NCI-H1092 treated with DMSO at 0.1 percent for 48 hours (cell line): ENCODE data around the gene DYRK3.
A peak's percentile ranks its signal among the peaks of the same experiment; 100 is the strongest.

Source experiments
- DNase-seq: peaks from one replicate; lab custom pipeline; 2025; lab: John Stamatoyannopoulos, UW

The DYRK3 gene

DNA sequence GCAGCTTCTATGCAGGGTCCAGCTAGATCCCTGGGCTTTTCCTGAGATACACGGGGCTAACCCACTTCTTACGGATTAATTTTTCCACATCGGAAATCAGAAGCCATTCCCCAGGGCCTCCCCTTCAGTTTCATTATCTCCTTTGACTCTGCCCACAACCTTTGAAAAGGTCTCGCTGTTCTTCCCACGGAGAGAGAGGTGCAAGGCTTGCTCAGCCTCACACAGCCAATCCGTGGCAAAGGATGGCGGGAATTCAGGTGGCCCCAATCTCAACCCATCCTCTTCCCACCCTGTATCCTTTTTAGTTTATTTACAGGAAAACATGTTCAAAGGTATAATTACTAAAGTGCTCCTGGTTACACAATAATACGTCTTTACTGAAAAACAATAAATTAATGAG, 48.7 kb downstream of the DYRK3 start:
- DNase-seq: no peak

GRCh38 chr1:206684478-206685333, 49.4 kb downstream of the DYRK3 start, which contains the start of gene MAPKAPK2:
TSS of gene MAPKAPK2 (plus strand) at chr1:206684905. CDS start at chr1:206685230, 325 bp downstream.
- DNase-seq: peak; percentile 61

- no peak for DNase-seq
Observed at GRCh38 chr1:206685334-206685768, 50.0 kb downstream of the DYRK3 start.

DNA sequence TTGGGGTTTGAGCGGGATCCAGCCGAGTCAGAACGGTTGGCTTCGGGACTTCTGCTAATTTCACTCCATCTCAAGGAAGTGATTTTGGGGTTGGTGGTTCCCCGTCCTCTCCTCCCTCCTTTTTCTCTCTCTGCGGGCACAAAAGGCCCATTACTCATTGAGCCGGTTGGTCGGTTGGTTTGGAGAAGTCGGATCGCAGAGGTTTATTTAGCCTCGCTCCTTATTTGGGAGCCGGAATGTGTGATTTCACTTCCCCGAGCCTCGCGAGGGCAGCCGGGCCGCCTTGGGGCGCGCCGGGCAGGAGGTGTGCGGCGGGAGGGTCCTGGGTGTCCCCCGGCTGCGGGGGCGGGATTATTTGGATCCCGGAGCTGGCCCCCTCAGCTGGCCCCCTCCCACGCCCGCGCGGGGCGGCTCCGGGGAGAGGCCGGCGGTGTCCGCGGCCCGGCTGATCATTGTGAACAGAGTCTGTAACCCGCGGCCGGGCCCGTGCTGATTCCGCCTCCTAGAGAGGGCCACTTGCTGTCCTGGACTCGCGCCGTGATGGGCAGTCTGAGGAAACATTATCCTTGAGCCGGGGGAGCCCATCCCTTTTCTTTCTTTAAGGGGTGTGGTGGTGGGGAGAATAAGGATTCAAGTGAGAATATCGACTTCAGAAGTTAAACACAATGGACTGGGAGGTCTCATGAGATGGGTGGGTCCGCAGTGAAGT, 50.6 kb downstream of the DYRK3 start:
- DNase-seq: no peak

- no peak for DNase-seq
Observed at GRCh38 chr1:206686478-206687249, 51.3 kb downstream of the DYRK3 start.

GRCh38 chr1:206687251-206687914, 52.0 kb downstream of the DYRK3 start:
- no peak for DNase-seq

DNA sequence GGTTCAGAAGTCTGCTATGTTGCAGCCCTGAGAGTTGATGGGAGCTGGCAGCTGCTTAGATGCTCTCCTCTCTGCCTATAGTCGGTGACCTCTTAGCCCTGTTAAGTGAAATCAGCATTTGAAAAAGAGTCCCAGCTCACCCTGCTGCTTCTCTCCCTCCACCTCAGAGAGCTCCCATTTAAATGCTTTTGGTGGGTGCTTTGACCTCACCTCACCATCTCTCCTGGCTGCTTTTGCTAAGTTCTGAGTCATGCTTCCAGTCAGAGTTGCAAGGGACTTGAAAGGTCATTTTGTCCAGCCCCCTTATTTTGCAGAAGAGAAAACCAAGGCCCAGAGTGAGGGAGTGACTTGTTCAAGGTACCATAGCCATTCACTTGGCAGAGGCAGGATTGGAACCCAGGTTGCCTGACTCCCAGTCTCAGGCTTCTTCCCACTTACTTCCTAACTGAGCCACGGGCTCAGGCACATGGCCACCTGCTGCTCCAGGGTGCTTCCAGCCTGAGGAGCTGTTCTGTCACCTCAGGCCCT, 52.6 kb downstream of the DYRK3 start:
- DNase-seq: no peak

GRCh38 chr1:206690516-206690915, 55.2 kb downstream of the DYRK3 start:
- no peak for DNase-seq

DNA sequence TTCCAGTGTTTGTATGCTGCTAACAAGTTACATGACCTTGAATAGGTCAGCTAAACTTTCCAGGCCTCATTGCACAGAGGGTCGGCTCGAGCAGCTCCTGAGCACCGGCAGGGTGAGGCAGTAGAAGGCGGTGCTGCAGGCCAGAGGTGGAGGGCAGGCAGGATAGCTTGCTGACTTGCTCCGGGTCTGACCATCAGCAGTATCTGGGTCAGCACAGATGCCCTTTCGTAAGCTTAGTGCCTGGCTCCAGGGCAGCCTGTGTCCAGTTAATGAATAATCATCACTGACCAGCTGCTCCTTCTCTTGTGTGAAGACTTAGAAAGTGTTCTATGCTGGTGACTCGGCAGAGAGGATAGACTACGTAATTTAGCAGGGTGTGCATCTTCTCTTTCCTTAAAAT, 56.3 kb downstream of the DYRK3 start:
- no peak for DNase-seq

GRCh38 chr1:206693029-206693428, 57.7 kb downstream of the DYRK3 start:
- DNase-seq: peak; percentile 77

DNA sequence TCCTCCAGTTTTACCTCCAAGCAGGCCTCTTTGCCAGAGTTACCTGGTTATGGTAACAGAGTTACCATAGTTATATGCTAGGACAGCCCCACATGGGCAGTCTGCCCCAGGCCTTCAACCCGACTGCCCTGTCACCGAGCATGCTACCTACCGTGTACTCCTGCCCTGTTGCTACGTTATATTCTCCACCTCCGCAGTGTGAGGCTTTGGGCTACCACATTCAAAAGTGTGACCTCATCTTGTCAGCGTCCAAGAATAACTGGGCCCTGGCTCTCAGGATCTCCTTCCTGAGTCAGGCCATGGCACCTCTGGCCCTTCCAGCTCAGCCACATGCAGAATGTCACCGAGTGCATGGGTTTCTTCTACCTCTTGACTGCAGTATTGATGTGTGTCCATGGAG, 58.3 kb downstream of the DYRK3 start:
- no peak for DNase-seq

GRCh38 chr1:206694171-206695124, 59.1 kb downstream of the DYRK3 start:
- DNase-seq: no peak

- no peak for DNase-seq
Observed at GRCh38 chr1:206695733-206696132, 60.4 kb downstream of the DYRK3 start.

DNA sequence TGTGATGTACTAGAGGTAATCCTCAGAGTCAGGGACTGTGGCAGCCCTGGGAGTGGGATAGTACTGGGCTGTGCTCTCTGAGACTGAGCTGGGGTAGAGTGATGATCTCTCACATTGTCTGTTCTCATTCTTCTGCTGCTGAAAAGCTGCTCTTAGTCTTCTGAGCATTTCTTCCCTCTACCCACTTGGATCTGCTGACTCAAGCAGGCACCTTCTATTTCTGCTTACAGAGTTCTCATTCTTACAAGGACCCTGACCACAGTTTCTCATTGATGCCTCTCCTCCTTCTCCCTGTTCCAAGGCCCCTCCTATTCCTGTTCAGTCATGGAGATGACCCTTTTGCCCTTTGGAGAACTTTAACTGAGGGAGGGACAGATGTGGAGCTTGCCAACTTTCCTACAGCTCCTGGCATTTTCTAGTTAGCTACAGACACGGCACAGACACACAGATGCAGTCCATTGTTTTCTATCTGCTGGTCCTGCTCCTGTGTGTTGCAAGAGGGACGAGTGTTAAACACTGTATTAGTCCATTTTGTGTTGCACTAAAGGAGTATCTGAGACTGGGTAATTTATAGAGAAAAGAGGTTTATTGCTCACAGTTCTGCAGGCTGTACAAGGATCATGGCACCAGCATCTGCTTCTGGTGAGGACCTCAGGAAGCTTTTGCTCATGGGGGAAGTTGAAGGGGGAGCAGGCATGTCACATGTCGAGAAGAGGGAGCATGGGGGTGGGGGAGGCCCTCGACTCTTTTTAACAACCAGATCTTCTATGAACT, 61.7 kb downstream of the DYRK3 start:
- DNase-seq: no peak

- no peak for DNase-seq
Observed at GRCh38 chr1:206698011-206698410, 62.7 kb downstream of the DYRK3 start.
